Measurements from ENCODE around the gene LYZ. TPM values are rescaled to one million over a fixed set of nuclear protein-coding genes. Genes with fewer than 3 reads are reported as not detected.
"Not testable (repeated sequence)": the region's sequence is repeated elsewhere in the genome, so short reads cannot be mapped to it uniquely, and the experiment has no call there.

LYZ gene
- total RNA-seq, result 1,541 TPM

DNA sequence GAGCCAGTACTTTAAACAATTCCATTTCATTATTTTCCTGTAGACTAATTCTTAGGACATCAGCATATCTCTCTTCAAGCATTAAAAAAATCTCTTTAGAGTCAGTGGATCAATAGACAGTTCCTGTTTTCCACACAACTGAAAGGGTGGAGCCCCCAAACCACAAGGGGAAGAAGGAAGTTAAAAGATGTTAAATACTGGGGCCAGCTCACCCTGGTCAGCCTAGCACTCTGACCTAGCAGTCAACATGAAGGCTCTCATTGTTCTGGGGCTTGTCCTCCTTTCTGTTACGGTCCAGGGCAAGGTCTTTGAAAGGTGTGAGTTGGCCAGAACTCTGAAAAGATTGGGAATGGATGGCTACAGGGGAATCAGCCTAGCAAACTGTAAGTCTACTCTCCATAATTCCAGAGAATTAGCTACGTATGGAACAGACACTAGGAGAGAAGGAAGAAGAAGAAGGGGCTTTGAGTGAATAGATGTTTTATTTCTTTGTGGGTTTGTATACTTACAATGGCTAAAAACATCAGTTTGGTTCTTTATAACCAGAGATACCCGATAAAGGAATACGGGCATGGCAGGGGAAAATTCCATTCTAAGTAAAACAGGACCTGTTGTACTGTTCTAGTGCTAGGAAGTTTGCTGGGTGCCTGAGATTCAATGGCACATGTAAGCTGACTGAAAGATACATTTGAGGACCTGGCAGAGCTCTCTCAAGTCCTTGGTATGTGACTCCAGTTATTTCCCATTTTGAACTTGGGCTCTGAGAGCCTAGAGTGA is at the start of gene LYZ:
Gene LYZ (plus strand): TSS at position 220 of the 777 bp plus-strand sequence. CDS start 28 bp downstream, at position 248.
- peak; percentile 69 for DNase-seq (ENCODE audit: low spot score)

DNA sequence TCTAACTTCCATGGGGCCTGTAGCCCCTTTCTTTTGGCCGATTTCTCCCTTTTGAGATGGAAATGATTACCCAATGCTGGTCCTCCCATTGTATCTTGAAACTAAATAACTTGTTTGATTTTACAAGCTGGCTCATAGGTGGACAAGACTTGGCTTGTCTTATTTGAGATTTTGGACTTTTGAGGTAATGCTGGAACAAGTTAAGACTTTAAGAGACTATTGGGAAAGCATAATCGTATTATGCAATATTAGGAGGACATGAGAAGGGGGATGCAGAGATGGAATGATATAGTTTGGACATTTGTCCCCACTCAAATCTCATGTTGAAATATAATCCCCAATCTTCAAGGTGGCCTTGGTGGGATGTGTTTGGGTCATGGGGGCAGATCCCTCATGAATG is 49.2 kb upstream of the LYZ start:
- DNase-seq (ENCODE audit: low spot score), result no peak

DNA sequence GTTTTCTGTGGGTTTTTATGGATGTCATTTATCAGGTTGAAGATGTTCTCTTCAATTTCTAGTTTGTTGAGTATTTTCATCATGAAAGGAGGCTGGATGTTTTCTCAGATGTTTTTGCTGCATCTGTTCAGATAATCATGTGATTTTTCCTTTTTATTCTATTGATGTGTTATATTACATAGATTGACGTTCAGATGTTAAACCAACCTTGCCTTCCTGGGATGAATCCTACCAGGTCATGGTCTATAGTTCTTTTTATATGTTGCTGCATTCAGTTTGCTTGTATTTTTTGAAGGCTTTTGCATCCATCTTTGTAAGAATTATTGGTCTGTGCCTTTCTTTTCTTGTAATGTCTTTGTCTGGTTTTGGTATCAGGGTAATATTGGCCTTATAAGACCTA is 43.9 kb upstream of the LYZ start:
- DNase-seq (ENCODE audit: low spot score), result no peak

DNA sequence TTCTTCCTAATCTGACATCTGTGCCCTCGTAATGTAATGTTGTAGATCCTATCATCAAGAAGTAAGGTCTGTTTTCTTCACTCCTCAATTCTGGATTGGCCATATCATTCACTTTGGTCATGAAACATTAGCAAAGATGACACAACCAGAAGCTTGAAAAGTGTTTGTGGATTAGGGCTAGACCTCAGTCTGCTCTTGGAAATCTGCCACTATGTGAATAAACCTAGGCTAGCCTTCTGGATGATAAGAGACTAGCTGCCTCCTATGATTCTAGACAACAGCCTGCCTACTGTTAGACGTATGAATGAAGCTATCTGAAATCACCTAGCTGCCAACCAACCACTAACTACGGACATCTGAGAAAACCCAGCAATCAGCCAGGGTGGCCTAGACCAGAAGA is 38.7 kb upstream of the LYZ start:
- no peak for DNase-seq (ENCODE audit: low spot score)

DNA sequence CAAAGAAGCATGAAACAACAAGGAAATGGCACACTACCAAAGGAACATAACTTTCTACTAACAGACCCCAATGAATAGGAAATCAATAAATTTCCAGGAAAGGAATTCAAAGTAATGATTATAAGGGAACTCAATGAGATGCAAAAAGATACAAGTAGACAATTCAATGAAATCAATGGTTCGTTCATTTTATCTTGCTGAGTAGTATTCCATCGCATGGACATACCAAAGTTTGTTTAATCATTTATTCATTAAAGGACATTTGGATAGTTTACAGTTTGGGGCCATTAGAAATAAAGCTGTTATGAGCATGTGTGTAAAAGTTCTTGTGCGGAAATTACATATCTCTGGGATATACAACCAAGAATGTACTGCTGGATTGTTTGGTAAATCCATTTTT is 35.0 kb upstream of the LYZ start:
- no peak for DNase-seq (ENCODE audit: low spot score)

DNA sequence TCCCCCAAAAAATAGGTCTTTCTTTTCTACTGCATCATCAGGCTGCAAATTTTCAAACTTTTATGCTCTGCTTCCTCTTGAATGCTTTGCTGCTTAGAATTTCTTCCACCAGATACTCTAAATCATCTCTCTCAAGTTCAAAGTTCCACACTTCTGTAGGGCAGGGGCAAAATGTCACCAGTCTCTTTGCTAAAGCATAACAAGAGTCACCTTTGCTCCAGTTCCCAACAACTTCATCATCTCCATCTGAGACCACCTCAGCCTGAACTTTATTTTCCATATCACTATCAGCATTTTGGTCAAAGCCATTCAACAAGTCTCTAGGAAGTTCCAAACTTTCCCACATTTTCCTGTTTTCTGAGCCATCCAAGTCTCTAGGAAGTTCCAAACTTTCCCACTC is 31.4 kb upstream of the LYZ start:
- not testable (repeated sequence) for DNase-seq (ENCODE audit: low spot score)

DNA sequence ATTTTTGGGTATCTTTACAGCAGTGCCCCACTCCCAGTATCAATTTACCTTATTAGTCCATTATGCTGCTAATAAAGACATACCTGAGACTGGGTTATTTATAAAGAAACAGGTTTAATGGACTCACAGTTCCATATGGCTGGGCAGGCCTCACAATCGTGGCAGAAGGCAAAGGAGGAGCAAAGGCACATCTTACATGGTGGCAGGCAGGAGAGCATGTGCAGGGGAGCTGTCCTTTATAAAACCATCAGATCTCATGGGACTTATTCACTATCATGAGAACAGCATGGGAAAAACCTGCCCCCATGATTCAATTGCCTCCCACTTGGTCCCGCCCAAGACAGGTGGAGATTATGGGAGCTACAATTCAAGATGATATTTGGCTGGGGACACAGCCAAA is 30.9 kb upstream of the LYZ start:
- DNase-seq (ENCODE audit: low spot score), result not testable (repeated sequence)

DNA sequence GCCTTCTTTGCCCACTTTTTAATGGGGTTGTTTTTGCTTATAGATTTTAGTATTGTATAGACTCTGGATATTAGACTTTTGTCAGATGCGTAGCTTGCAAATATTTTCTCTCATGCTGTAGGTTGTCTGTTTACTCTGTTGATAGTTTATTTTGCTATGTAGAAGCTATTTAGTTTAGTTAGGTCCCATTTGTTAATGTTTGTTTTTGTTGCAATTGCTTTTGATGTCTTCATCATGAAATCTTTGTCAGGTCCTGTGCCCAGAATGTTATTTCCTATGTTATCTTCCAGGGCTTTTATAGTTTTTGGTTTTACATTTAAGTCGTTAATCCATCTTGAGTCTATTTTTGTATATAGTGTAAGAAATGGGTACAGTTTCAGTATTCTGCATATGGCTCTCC is 30.0 kb upstream of the LYZ start:
- no peak for DNase-seq (ENCODE audit: low spot score)

DNA sequence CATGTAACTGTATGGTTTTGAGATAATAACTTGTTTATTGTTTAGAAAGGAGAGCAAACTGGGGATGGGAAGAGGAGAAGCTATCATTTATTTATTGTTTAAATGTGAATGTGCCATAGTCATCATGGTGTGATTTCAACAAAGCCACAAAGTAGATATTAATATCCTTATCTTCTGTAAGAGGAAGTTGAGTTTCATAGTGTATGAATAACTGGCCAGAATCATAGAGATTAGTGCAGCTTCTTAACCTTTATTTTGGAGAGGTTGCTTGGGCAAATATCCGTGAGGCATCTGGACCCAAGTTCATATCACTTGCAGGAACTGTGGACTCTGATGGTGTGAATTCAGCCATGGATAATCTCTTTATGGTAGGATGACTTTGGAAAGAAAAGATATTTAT is 26.8 kb upstream of the LYZ start:
- no peak for DNase-seq (ENCODE audit: low spot score)

DNA sequence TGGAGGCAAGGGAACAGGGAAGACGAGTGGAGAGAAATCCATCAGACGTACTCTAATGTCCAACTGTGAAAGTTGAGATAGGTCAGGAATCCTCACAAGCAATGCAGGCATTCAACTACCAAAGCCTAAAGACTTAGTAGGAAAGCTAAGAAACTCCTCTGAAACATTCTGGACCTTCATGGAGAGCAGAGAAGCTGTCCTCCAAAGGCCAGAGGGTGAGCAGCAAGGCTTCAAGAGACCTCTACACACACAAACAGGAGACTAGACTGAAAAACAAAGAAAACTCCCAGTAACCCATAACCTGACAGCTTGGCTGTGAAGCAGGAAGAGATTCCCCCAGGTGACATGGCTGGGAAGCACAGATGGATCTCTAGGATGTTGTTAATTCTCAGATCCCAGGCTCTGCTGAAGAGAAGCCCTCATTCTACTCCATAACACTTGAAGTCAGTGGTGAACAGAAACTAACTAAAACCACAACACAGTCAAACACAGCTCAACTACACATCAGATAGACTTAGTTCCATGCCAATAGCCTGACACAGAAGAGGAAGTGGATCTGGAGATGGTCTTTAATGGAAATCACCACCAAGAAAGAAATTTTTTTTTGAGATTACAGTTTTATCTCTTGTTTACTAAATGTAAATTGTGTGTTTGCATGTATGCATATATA is 23.2 kb upstream of the LYZ start:
- no peak for DNase-seq (ENCODE audit: low spot score)

DNA sequence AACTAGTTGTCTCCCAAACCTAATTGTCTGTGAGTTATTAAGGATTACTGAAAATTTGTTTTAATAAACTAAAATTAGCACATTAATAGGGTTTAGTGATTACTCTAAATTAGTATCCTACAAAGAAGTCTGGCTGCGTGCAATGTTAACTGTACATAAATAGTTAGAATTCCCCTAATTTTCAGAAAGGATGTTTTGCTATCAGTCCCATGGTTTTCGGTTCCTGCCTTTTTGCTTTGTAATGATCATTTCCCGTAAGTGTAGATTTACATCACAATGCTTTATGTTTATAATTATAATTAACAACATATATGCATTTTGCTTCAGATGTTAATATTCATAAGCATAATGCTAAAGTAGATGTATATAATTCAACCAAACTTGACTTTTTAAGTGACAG is 19.8 kb upstream of the LYZ start:
- no peak for DNase-seq (ENCODE audit: low spot score)

DNA sequence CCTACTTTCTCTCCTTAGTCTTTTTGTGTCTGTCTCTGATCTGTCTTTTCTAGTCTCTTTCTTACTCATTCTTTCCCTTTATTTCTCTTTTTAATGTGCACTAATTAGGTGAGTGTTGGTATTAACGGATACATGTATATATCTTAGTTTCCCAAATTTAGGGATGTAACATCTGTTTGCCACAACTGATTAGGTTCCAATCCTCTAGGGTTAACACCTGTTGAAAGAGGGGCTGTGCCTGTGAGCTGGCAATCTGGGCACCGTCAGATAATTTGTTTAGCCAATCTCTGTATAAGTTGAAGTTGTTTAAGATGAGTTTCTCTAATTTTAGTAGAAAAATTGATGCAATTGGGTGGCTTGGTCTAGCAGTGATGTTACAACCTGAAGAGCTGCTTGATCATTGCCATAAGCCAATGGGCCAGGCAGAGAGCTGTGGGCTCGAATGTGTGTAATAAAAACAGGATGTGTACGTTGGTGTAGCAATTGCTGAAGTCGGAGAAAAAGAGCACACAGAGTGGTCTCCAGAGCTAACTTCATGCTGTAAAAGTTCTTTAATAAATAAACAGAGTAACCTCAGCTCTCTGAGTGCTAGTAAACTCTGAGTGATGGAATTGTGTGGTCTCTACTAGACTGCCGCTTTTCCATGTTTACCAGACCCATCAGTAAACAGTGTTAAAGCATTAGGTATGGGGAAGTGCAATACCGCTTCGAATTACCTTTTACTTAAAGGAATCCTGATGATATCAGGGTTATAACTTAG is 18.3 kb upstream of the LYZ start:
- DNase-seq (ENCODE audit: low spot score), result no peak

DNA sequence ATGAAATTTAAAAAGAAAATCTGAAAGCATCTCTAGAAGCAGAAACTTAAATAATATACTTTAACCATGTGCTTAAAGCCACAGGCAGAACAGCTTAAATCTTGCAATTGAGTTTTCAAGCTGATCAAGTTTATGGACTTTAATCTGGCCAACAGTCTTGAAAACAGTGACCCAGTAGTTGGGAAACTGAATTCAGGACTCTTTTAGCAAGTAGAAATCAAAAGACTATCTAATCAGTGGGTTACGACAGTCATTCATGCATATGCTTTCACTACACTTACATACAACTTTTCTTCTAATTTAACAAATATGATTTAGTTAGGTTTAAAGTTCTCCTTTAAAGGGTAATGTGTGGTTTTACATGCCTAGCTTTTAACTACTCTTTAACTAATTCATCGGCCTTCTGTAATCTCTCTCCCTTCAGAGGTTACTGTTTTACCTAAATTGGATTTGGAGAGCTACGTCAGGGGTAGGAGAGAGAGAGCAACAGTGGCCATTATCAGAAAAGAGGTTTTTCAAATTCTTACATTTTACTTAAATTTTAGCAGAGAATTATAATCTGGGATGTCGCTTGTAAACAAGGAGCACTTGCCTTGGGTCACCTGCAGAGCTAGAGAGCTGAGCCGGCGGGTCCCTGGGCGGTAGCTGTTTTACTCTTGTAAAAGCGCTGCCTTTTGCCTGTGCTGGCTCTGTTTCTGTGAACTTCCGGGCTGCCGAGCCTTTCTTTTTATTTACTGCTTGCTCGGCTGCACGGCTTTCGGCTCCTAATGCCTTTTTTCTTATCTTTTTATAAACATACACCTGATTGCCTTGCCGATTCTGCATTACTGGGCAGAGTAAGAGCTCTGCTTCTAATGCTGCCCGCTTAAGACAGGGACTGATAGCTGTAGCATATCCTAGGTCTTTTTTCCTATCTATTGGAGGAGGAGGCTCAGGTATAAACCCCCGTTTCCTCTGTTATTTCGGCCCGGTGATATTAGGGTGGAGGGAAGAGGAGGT is 17.4 kb upstream of the LYZ start:
- DNase-seq (ENCODE audit: low spot score), result peak; percentile 67

DNA sequence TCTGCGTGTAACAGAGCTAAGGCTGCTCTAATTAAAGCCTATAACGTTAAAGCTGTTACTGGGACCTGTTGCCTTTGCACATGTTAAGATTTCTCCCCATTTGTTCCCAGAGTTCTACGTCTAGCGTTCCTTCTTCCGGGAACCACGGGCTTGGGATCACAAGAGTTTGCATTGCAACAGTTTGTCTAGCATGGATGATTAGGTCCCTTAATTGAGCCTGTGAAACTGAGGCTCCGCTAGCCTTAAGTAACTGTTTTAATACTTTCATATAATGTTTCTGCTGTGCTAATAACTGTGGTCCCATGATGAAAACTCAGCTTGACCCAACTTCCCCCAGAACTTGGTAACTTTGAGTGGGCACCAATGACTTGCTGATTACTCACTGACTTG is 16.7 kb upstream of the LYZ start:
- no peak for DNase-seq (ENCODE audit: low spot score)

DNA sequence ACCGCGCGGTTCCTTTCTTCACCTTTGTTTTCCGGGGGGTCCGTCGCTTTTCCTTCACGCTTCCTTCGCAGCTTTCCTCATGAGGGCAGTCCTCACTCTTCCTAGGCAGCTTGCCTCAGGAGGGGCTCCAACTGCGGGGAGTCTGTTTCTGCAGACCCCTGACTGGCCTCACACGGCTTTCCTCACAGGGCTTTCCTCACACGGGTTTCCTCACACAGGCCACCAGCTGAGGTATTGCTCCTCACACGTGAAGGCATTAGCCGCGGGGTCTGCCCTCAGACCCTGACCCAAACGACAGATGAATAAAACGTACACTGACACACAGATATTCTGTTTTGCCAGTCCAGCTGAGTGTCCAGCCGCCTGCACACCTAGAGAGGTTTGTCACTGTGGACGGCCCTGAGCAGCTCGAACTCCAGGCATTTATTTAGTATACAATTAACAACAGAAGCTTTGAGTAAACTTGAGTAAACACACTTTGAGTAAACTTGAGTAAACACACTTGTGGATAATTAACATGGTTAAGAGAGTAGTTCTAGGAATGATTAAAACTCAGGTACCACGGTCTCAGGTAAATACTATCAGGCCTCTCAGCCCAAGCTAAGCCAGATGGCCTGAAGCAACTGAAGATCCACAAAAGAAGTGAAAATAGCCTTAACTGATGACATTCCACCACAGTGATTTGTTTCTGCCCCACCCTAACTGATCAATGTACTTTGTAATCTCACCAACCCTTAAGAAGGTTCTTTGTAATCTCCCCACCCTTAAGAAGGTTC is 16.1 kb upstream of the LYZ start:
- DNase-seq (ENCODE audit: low spot score), result no peak

DNA sequence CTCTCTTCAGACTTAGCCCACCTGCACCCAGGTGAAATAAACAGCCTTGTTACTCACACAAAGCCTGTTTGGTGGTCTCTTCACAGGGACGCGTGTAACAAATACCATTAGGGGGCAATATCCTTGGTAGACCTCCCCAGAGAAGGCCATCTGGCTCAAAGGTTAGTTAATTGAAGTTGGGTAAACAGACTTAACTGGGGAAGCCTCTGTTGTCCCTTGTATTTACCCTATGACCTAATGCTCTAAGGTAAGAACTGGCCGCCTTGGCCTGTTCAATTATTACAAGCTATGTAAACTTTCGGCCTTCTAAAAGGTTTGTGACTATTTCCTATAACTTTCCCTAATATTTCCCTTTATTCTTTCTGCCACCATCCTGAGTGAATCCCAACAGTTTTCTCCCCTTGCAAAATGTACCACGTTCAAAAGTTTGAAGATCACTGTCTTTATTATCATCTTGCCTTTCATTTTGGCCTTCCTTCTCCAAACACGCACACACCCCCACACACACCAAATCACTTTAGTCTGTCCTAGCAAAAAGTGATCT is 15.3 kb upstream of the LYZ start:
- peak; percentile 42 for DNase-seq (ENCODE audit: low spot score)

DNA sequence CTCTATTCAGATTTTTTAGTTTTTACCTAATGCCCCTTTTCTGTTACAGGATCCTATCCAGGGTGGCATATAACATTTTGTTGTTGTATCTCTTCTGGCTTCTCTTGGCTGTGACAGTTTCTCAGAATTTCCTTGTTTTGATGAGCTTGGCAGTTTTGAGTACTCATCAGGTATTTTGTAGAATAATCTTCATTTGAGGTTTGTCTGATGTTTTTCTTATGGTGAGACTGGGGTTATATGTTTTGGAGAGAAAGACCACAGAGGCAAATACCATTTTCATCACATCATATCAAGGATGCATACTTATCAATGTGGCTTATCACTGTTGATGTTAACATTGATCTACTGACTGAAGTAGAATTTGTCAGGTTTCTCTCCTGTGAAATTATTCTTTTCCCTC is 14.0 kb upstream of the LYZ start:
- DNase-seq (ENCODE audit: low spot score), result no peak

DNA sequence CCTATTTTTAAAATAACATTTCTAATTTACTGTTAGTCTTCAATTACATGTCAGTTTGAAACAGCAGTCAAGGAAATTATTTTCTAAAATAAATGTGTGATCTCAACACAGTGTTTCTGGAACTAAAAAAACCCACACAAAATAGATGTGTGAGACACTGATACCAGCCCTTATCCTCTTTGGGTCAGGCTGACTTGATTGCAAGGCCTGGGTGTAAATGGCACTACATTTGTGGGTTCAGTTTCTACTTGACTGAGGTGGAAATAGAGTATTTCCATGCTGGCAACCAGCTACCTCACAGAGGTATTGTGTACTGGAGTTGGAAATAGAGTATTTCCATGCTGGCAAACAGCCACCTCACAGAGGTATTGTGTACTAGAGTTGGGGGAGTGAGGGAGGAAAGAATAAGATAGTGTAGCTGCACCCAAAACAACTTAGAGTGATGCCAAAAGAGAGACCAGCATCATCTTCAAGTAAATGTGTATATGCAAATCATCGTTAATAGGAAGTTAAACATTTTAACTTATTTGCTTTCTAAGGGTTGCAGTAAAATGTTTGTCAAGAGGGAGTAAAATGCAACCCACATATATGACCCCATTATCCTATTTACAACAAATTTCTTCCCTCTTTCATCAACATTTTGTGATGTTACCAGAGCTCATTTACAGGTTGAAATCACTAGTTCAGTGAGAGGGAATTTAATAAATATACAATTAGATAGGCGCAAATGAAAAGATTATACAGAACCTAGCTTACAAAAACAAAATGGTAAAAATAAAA is 10.7 kb upstream of the LYZ start:
- DNase-seq (ENCODE audit: low spot score), result no peak

DNA sequence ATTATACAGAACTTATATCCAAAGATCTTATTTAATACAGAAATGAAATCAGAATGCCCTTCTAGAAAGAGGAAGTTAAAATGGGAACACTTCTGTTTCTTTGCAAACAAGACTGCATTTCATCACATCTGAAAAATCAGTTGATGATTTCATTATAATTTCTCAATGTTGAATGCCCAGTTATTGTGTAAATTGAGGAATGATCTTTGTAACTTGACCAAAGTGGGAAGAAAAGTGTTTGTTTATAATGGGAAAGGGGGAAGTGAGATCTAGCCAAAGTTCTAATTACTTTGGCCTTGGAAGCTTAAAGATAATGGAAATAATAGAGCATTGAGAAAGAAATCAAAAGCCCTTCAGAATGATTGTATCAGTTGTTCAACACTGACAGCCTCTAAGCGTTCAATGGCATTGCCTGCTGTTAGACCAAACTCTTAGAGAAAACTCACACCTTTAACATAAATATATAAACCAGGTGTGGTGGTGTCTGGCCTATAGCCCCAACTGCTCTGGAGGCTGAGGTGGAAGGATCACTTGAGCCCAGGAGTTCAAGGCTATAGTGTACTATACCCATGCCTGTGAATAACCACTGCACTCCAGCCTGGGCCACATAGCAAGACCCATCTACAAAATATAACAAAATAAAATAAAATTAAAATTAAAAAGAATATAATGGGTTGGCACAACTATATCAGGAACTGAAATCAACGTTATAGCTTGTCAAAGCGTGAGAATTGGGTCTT is 9.9 kb upstream of the LYZ start:
- no peak for DNase-seq (ENCODE audit: low spot score)
